HG03280 (cell line): ENCODE results near the gene AGPAT3.
"Not testable (repeated sequence)": the region's sequence is repeated elsewhere in the genome, so short reads cannot be mapped to it uniquely, and the experiment has no call there.

Experiments used
- ATAC-seq: cut with Tn5 transposase; IDR thresholded peaks from one replicate; pipeline ENCODE4 v1.9.1; 2021; ENCODE audit warnings: mild to moderate bottlenecking, moderate library complexity; ENCODE audit not compliant: unreplicated experiment

The AGPAT3 gene

GRCh38 chr21:43881935-43882334 is 16.9 kb downstream of the AGPAT3 start:
- ATAC-seq: no peak

- ATAC-seq: no peak
These were observed 18.0 kb downstream of the AGPAT3 start for GRCh38 chr21:43882952-43883545.

- no peak for ATAC-seq
These were observed 19.2 kb downstream of the AGPAT3 start for GRCh38 chr21:43884012-43884860.

- ATAC-seq: no peak
These were observed 19.9 kb downstream of the AGPAT3 start for GRCh38 chr21:43884861-43885417.

GRCh38 chr21:43885721-43886120 is 20.7 kb downstream of the AGPAT3 start:
- no peak for ATAC-seq

- no peak for ATAC-seq
These were observed 21.5 kb downstream of the AGPAT3 start for GRCh38 chr21:43886565-43886964.

- no peak for ATAC-seq
These were observed 24.0 kb downstream of the AGPAT3 start for GRCh38 chr21:43889069-43889468.

GRCh38 chr21:43890042-43890441 is 25.0 kb downstream of the AGPAT3 start:
- no peak for ATAC-seq

- ATAC-seq: no peak
These were observed 27.3 kb downstream of the AGPAT3 start for GRCh38 chr21:43892334-43892733.

- no peak for ATAC-seq
These were observed 28.0 kb downstream of the AGPAT3 start for GRCh38 chr21:43892984-43893535.

GRCh38 chr21:43893536-43894205 is 28.6 kb downstream of the AGPAT3 start:
- ATAC-seq: no peak

- no peak for ATAC-seq
These were observed 29.2 kb downstream of the AGPAT3 start for GRCh38 chr21:43894206-43894577.

GRCh38 chr21:43895196-43895595 is 30.2 kb downstream of the AGPAT3 start:
- ATAC-seq: no peak

- not testable (repeated sequence) for ATAC-seq
These were observed 31.8 kb downstream of the AGPAT3 start for GRCh38 chr21:43896696-43897299.

- ATAC-seq: no peak
These were observed 34.5 kb downstream of the AGPAT3 start for GRCh38 chr21:43899307-43900077.

GRCh38 chr21:43900078-43900385 is 35.0 kb downstream of the AGPAT3 start:
- ATAC-seq: no peak

- ATAC-seq: no peak
These were observed 35.7 kb downstream of the AGPAT3 start for GRCh38 chr21:43900690-43901089.

- ATAC-seq: no peak
These were observed 37.4 kb downstream of the AGPAT3 start for GRCh38 chr21:43902441-43902840.

GRCh38 chr21:43903451-43904091 is 38.5 kb downstream of the AGPAT3 start:
- no peak for ATAC-seq

GRCh38 chr21:43904331-43904781 is 39.3 kb downstream of the AGPAT3 start:
- no peak for ATAC-seq
